IMR-90 (cell line): ENCODE measurements around the gene AKR1A1. TPM values are rescaled to one million over a fixed set of nuclear protein-coding genes. Genes with fewer than 3 reads are reported as not detected.

ENCODE experiments used
- ATAC-seq: fragments of 200-7000 bp; cut with Tn5 transposase; 2 replicates; pipeline ENCODE4 v1.9.1; 2020; ENCODE audit warnings: low read depth, mild to moderate bottlenecking, moderate library complexity
- BruUV-seq: library from RNA; stranded (reverse); fragments of 400-500 nt; replicated peaks from 2 replicates; lab custom pipeline; 2021; lab: Mats Ljungman, UMichigan
- CTCF ChIA-PET: fragments of 300-600 bp; formaldehyde crosslinking; extraction: SDS; loops from one replicate; lab custom pipeline; 2021; ENCODE audit warnings: antibody characterized with exemption; lab: Yijun Ruan, JAX
- POLR2A ChIA-PET: fragments of 300-600 bp; sonication (Branson Sonifier 250); formaldehyde crosslinking; loops from one replicate; lab custom pipeline; 2022; ENCODE audit warnings: antibody characterized with exemption; ENCODE audit not compliant: unreplicated experiment; lab: Charles Lee
- DNase-seq: peaks from one replicate; pipeline ENCODE4 v3.0.0; 2013
- H2AFZ ChIP-seq: replicated peaks from 2 replicates; pipeline ENCODE3; 2013; ENCODE audit warnings: low read length, mild to moderate bottlenecking; ENCODE audit not compliant: poor library complexity
- H2AK5ac ChIP-seq: 2 replicates; pipeline ENCODE4 v1.6.1; 2013; ENCODE audit warnings: low read depth, low read length, inconsistent platforms
- H2AK9ac ChIP-seq: replicated peaks from 2 replicates; pipeline ENCODE3; 2013; ENCODE audit warnings: mild to moderate bottlenecking, low read depth, low read length, moderate library complexity; ENCODE audit not compliant: poor library complexity
- H2BK120ac ChIP-seq: 2 replicates; pipeline ENCODE4 v1.6.1; 2013; ENCODE audit warnings: low read depth, low read length, inconsistent platforms
- H2BK15ac ChIP-seq: 3 replicates; pipeline ENCODE4 v1.6.1; 2013; ENCODE audit warnings: low read depth, low read length, inconsistent platforms
- H2BK20ac ChIP-seq: 2 replicates; pipeline ENCODE4 v1.6.1; 2013; ENCODE audit warnings: low read depth, mild to moderate bottlenecking, inconsistent platforms, low read length, moderate library complexity
- H2BK5ac ChIP-seq: 2 replicates; pipeline ENCODE4 v1.6.1; 2013; ENCODE audit warnings: mild to moderate bottlenecking, low read depth, low read length, inconsistent platforms; ENCODE audit not compliant: poor library complexity, severe bottlenecking
- H3K14ac ChIP-seq: replicated peaks from 2 replicates; pipeline ENCODE4 v1.6.1; 2013; ENCODE audit warnings: low read depth, low read length, inconsistent platforms
- H3K18ac ChIP-seq: 2 replicates; pipeline ENCODE4 v1.6.1; 2013; ENCODE audit warnings: low read depth, low read length, control low read depth
- H3K23ac ChIP-seq: 2 replicates; pipeline ENCODE4 v1.6.1; 2013; ENCODE audit warnings: low read depth, low read length, inconsistent platforms
- H3K27ac ChIP-seq: 2 replicates; pipeline ENCODE4 v1.5.1; 2013; ENCODE audit warnings: mild to moderate bottlenecking, control low read depth, low read length; ENCODE audit not compliant: insufficient read depth
- H3K27me3 ChIP-seq: 2 replicates; pipeline ENCODE4 v1.6.1; 2013; ENCODE audit warnings: low read length; ENCODE audit not compliant: control insufficient read depth, insufficient read depth
- H3K36me3 ChIP-seq: 2 replicates; pipeline ENCODE4 v1.6.1; 2013; ENCODE audit warnings: low read length, mixed read lengths; ENCODE audit not compliant: control insufficient read depth, insufficient read depth
- H3K4ac ChIP-seq: 2 replicates; pipeline ENCODE4 v1.6.1; 2013; ENCODE audit warnings: low read depth, low read length, inconsistent platforms
- H3K4me1 ChIP-seq: 2 replicates; pipeline ENCODE4 v1.6.1; 2013; ENCODE audit warnings: low read length, mixed read lengths; ENCODE audit not compliant: control insufficient read depth, insufficient read depth
- H3K4me2 ChIP-seq: 2 replicates; pipeline ENCODE4 v1.6.1; 2013; ENCODE audit warnings: low read depth, mild to moderate bottlenecking, control low read depth, low read length, moderate library complexity
- H3K4me3 ChIP-seq: 2 replicates; pipeline ENCODE4 v1.5.1; 2013; ENCODE audit warnings: low read depth, mild to moderate bottlenecking, control low read depth, low read length, moderate library complexity; ENCODE audit not compliant: insufficient read depth
- H3K56ac ChIP-seq: 2 replicates; pipeline ENCODE4 v1.6.1; 2013; ENCODE audit warnings: low read length, inconsistent platforms; ENCODE audit not compliant: insufficient read depth; ENCODE audit errors: extremely low read depth
- H3K79me1 ChIP-seq, 2 experiments: 2 replicates each; pipeline ENCODE4 v1.6.1; 2013; ENCODE audit warnings: low read length in 2 of 2, inconsistent platforms in 1 of 2, low read depth in 1 of 2
- H3K9ac ChIP-seq: 2 replicates; pipeline ENCODE4 v1.6.1; 2013; ENCODE audit warnings: low read depth, low read length, control low read depth
- H3K9me1 ChIP-seq: 2 replicates; pipeline ENCODE4 v1.6.1; 2013; ENCODE audit warnings: low read length, inconsistent platforms; ENCODE audit not compliant: insufficient read depth
- H3K9me3 ChIP-seq: 2 replicates; pipeline ENCODE4 v1.6.1; 2013; ENCODE audit warnings: low read length; ENCODE audit not compliant: control insufficient read depth, insufficient read depth
- H4K20me1 ChIP-seq: 2 replicates; pipeline ENCODE4 v1.6.1; 2013; ENCODE audit warnings: low read length, inconsistent platforms; ENCODE audit not compliant: insufficient read depth
- H4K5ac ChIP-seq: 2 replicates; pipeline ENCODE4 v1.6.1; 2013; ENCODE audit warnings: mild to moderate bottlenecking, low read depth, low read length, control low read depth
- H4K8ac ChIP-seq, 2 experiments: 2 replicates each; pipeline ENCODE4 v1.6.1; 2013; ENCODE audit warnings: low read depth in 2 of 2, low read length in 2 of 2, control low read depth in 1 of 2, inconsistent platforms in 1 of 2
- H4K91ac ChIP-seq: 2 replicates; pipeline ENCODE4 v1.6.1; 2013; ENCODE audit warnings: low read depth, low read length, inconsistent platforms; ENCODE audit not compliant: insufficient read depth
- CEBPB ChIP-seq: IDR thresholded peaks from 2 replicates; pipeline ENCODE4 v1.6.1; 2012; ENCODE audit warnings: low read depth, low read length, improper control_type of control experiment
- POLR2A ChIP-seq: IDR thresholded peaks from 2 replicates; pipeline ENCODE4 v1.6.1; 2012; ENCODE audit warnings: mild to moderate bottlenecking, low read depth, low read length
- SMC3 ChIP-seq: fragments of 150-350 bp; IDR thresholded peaks from 2 replicates; pipeline ENCODE4 v1.6.1; 2016; ENCODE audit warnings: low read depth, mild to moderate bottlenecking, antibody characterized with exemption, low read length, moderate library complexity
- WGBS, 2 experiments: methylation state at CpG; one replicate each; pipeline versions ENCODE4 v1.1.5 to v1.1.7; 2013; ENCODE audit warnings: missing lambda C conversion rate in 2 of 2; ENCODE audit not compliant: insufficient read length in 1 of 2; ENCODE audit errors: extremely low coverage in 2 of 2; 5-methylcytosine and 5-hydroxymethylcytosine counted together
- dilution Hi-C: fragments of 300-500 bp; cut with HindIII; formaldehyde crosslinking; loops from one replicate; pipeline ENCODE4 v1.14.3; 2018; ENCODE audit warnings: low sequenced_read_pairs; ENCODE audit not compliant: unreplicated experiment
- in situ Hi-C: fragments of 300-500 bp; cut with MboI; formaldehyde crosslinking; loops from 3 replicates; pipeline ENCODE4 v1.14.3; 2019; ENCODE audit warnings: low sequenced_read_pairs, inconsistent platforms, mixed read lengths
- intact Hi-C: fragments of 100-400 bp; cut with micrococcal nuclease; formaldehyde crosslinking; loops from 2 replicates; pipeline ENCODE4 v1.10.0; 2022
- polyA plus RNA-seq, 3 experiments: library from polyadenylated mRNA; depleted of rRNA; stranded (reverse); fragments of >200 nt; gene quantifications; 2 replicates each; pipeline ENCODE4 v1.2.3, GENCODE V29; 2012; ENCODE audit warnings: low replicate concordance in 1 of 3
- total RNA-seq: library from RNA; depleted of rRNA; stranded (reverse); fragments of >200 nt; gene quantifications from 2 replicates; pipeline ENCODE4 v1.2.3, GENCODE V29; 2012
- TF ChIP-seq, protein P1 (sequence below): conservative IDR thresholded peaks from 2 replicates; pipeline ENCODE4 v1.5.1; 2012; ENCODE audit warnings: mild to moderate bottlenecking, low read depth, low read length, improper control_type of control experiment
- TF ChIP-seq, protein P2 (sequence below): fragments of 150-350 bp; IDR thresholded peaks from 2 replicates; pipeline ENCODE4 v1.6.1; 2017; ENCODE audit warnings: mild to moderate bottlenecking, antibody characterized with exemption, low read length, low read depth

Gene AKR1A1
- total and polyA plus RNA-seq, 2 of the 4 experiments (the other 2 are of a cell fraction), result 141 to 151 TPM

DNA sequence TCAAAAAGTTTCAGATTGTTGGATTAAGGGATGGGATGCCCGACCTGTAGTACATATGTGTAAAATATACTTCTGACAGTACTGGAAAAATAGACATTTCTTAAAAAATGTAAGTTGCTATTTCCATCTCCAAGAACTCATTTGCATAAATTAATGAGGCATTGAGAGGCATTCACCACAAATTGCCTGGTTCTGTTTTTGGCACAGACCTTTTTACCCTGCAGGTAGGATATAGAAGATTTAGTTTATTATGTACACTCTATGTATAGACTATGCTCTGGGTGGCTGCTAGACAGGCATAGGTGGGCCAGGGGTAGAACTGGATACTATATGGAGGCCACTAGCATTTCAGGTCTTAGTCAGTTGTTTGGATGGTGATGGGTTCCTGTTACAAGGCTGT lies 65.3 kb downstream of the AKR1A1 start:
- Histone ChIP-seq H4K91ac (no peak overlapping the region), H4K5ac (no peak overlapping the region), H3K9me3 (no peaks in the 10 kb centered on the region), H3K36me3 (peaks cover 35% of the 10 kb centered on the region), H3K23ac (no peak overlapping the region), H3K9ac (no peak overlapping the region), H2AFZ (no peak overlapping the region), H3K4me1 (no peaks in the 10 kb centered on the region; the same call in 1 of the 2 replicates), H2BK20ac (no peak overlapping the region), H3K4ac (no peak overlapping the region), H3K27me3 (no peaks in the 10 kb centered on the region), H3K56ac (no peak overlapping the region), H2AK9ac (no peak overlapping the region), H2BK120ac (no peak overlapping the region), H3K14ac (no peak overlapping the region), H3K27ac (no peak overlapping the region), H3K4me2 (no peak overlapping the region), H2BK15ac (no peak overlapping the region), H3K9me1 (peaks cover 2% of the 10 kb centered on the region; the same call in 1 of the 2 replicates), H3K79me1 (0 out of 4 replicates have a peak, but pooled peaks cover 3% of the 10 kb centered on the region in 2 experiments), H2BK5ac (no peak overlapping the region), H3K18ac (no peak overlapping the region), H2AK5ac (no peak overlapping the region), H3K4me3 (no peak overlapping the region), H4K8ac (no peak overlapping the region), H4K20me1 (peaks cover 5% of the 10 kb centered on the region; the same call in 1 of the 2 replicates)
- ChIA-PET CTCF (no interaction called here), POLR2A (no interaction called here)
- in situ Hi-C loops (no loop called here), dilution Hi-C loops (no loop called here), intact Hi-C loops (no loop called here)
- ATAC-seq (no peak), DNase-seq (no peak)
- TF ChIP-seq SMC3 (no peak), POLR2A (no peak), CEBPB (no peak)
- TF ChIP-seq, protein P1, sequence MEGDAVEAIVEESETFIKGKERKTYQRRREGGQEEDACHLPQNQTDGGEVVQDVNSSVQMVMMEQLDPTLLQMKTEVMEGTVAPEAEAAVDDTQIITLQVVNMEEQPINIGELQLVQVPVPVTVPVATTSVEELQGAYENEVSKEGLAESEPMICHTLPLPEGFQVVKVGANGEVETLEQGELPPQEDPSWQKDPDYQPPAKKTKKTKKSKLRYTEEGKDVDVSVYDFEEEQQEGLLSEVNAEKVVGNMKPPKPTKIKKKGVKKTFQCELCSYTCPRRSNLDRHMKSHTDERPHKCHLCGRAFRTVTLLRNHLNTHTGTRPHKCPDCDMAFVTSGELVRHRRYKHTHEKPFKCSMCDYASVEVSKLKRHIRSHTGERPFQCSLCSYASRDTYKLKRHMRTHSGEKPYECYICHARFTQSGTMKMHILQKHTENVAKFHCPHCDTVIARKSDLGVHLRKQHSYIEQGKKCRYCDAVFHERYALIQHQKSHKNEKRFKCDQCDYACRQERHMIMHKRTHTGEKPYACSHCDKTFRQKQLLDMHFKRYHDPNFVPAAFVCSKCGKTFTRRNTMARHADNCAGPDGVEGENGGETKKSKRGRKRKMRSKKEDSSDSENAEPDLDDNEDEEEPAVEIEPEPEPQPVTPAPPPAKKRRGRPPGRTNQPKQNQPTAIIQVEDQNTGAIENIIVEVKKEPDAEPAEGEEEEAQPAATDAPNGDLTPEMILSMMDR, result no peak
- TF ChIP-seq, protein P2, sequence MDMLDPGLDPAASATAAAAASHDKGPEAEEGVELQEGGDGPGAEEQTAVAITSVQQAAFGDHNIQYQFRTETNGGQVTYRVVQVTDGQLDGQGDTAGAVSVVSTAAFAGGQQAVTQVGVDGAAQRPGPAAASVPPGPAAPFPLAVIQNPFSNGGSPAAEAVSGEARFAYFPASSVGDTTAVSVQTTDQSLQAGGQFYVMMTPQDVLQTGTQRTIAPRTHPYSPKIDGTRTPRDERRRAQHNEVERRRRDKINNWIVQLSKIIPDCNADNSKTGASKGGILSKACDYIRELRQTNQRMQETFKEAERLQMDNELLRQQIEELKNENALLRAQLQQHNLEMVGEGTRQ, result no peak
- no CpG with 5 or more reads among the region's 1 CpG for WGBS, 2 experiments
- BruUV-seq, result no TSS peak
